MM.1S (cell line): Measurements from ENCODE around the gene GOLT1A.

Source experiments
- DNase-seq: peaks from one replicate; pipeline ENCODE4 v3.0.0-alpha.2; 2015
- H2AFZ ChIP-seq: fragments of 300-600 bp; sonication (generic); 2 replicates; pipeline ENCODE4 v1.6.0; 2016; ENCODE audit warnings: antibody characterized with exemption, low read length
- H3F3A ChIP-seq: fragments of 300-600 bp; sonication (generic); 2 replicates; pipeline ENCODE4 v1.6.1; 2016; ENCODE audit warnings: mild to moderate bottlenecking, antibody characterized with exemption, low read length, moderate library complexity, mixed read lengths; ENCODE audit not compliant: insufficient read depth
- H3K27ac ChIP-seq: fragments of 300-600 bp; sonication (generic); 2 replicates; pipeline ENCODE4 v1.5.1; 2016; ENCODE audit warnings: mild to moderate bottlenecking, low read length
- H3K27me3 ChIP-seq: fragments of 300-600 bp; sonication (generic); replicated peaks from 2 replicates; pipeline ENCODE4 v1.6.0; 2016; ENCODE audit warnings: low read length; ENCODE audit not compliant: insufficient read depth
- H3K36me3 ChIP-seq: fragments of 300-600 bp; sonication (generic); replicated peaks from 2 replicates; pipeline ENCODE4 v1.6.1; 2016; ENCODE audit warnings: mild to moderate bottlenecking, low read length, mixed read lengths; ENCODE audit not compliant: insufficient read depth
- H3K4me1 ChIP-seq: fragments of 300-600 bp; sonication (generic); 2 replicates; pipeline ENCODE4 v1.6.1; 2016; ENCODE audit warnings: low read length, mixed read lengths
- H3K4me2 ChIP-seq: fragments of 300-600 bp; sonication (generic); 2 replicates; pipeline ENCODE4 v1.6.0; 2016; ENCODE audit warnings: low read depth, low read length
- H3K4me3 ChIP-seq: fragments of 300-600 bp; sonication (generic); 2 replicates; pipeline ENCODE4 v1.5.1; 2016; ENCODE audit warnings: low read length, mixed read lengths
- H3K79me2 ChIP-seq: fragments of 300-600 bp; sonication (generic); 2 replicates; pipeline ENCODE4 v1.6.1; 2016; ENCODE audit warnings: mixed run types, low read length, mixed read lengths
- H3K9ac ChIP-seq: fragments of 300-600 bp; sonication (generic); 2 replicates; pipeline ENCODE4 v1.6.1; 2016; ENCODE audit warnings: low read length, mixed read lengths
- H3K9me2 ChIP-seq: fragments of 300-600 bp; sonication (generic); replicated peaks from 2 replicates; pipeline ENCODE4 v1.6.1; 2016; ENCODE audit warnings: mild to moderate bottlenecking, low read length, mixed read lengths; ENCODE audit not compliant: insufficient read depth
- H3K9me3 ChIP-seq: fragments of 300-600 bp; sonication (generic); replicated peaks from 2 replicates; pipeline ENCODE4 v1.6.1; 2016; ENCODE audit warnings: mild to moderate bottlenecking, low read length, mixed read lengths; ENCODE audit not compliant: insufficient read depth
- H4K20me1 ChIP-seq: fragments of 300-600 bp; sonication (generic); 2 replicates; pipeline ENCODE4 v1.6.1; 2016; ENCODE audit warnings: mild to moderate bottlenecking, low read length, moderate library complexity, mixed read lengths; ENCODE audit not compliant: insufficient read depth
- CTCF ChIP-seq: fragments of 300-600 bp; sonication (generic); IDR thresholded peaks from 2 replicates; pipeline ENCODE4 v1.5.1; 2016; ENCODE audit warnings: antibody characterized with exemption, low read length, mixed read lengths
- EZH2 ChIP-seq: fragments of 300-600 bp; sonication (generic); optimal IDR thresholded peaks from 2 replicates; pipeline ENCODE3; 2017; ENCODE audit warnings: low read depth, mild to moderate bottlenecking, antibody characterized with exemption, low read length, mixed read lengths
- EZH2phosphoT487 ChIP-seq: fragments of 300-600 bp; sonication (generic); IDR thresholded peaks from 2 replicates; pipeline ENCODE4 v1.6.1; 2018; ENCODE audit warnings: antibody characterized with exemption, low read length

The GOLT1A gene

GRCh38 chr1:204255225-204255624, 41.4 kb upstream of the GOLT1A start:
- Histone ChIP-seq H3K9me2 (no peaks in the 10 kb centered on the region), H3K4me2 (no peak overlapping the region), H3K27me3 (no peaks in the 10 kb centered on the region), H3K36me3 (no peaks in the 10 kb centered on the region), H3K9ac (no peak overlapping the region), H3K79me2 (no peaks in the 10 kb centered on the region), H2AFZ (no peak overlapping the region), H3K4me1 (no peaks in the 10 kb centered on the region), H3K9me3 (no peaks in the 10 kb centered on the region), H3K4me3 (no peak overlapping the region), H3F3A (no peaks in the 10 kb centered on the region), H4K20me1 (no peaks in the 10 kb centered on the region), H3K27ac (no peak overlapping the region)
- no peak for TF ChIP-seq EZH2
- TF ChIP-seq CTCF: no peak
- TF ChIP-seq EZH2phosphoT487: no peak
- no peak for DNase-seq

GRCh38 chr1:204254031-204254661, 40.4 kb upstream of the GOLT1A start:
- H4K20me1 ChIP-seq: no peaks in the 10 kb centered on the region
- no peaks in the 10 kb centered on the region for H3K9me2 ChIP-seq
- H3K9ac ChIP-seq: no peak overlapping the region
- H3K4me2 ChIP-seq: no peak overlapping the region
- TF ChIP-seq EZH2phosphoT487 (no peak), CTCF (no peak), EZH2 (no peak)
- no peaks in the 10 kb centered on the region for H3K36me3 ChIP-seq
- H3K27me3 ChIP-seq: no peaks in the 10 kb centered on the region
- no peak overlapping the region for H3K4me3 ChIP-seq
- no peaks in the 10 kb centered on the region for H3K9me3 ChIP-seq
- no peak overlapping the region for H3K27ac ChIP-seq
- no peak for DNase-seq
- no peaks in the 10 kb centered on the region for H3K79me2 ChIP-seq
- H3K4me1 ChIP-seq: no peaks in the 10 kb centered on the region
- H2AFZ ChIP-seq: no peak overlapping the region
- H3F3A ChIP-seq: no peaks in the 10 kb centered on the region

- no peaks in the 10 kb centered on the region for H3K9me3 ChIP-seq
- no peaks in the 10 kb centered on the region for H3K9me2 ChIP-seq
- no peak for TF ChIP-seq EZH2phosphoT487
- TF ChIP-seq EZH2: no peak
- TF ChIP-seq CTCF: no peak
- no peaks in the 10 kb centered on the region for H3K79me2 ChIP-seq
- no peak overlapping the region for H3K27ac ChIP-seq
- no peak for DNase-seq
- no peak overlapping the region for H3K4me2 ChIP-seq
- H3K36me3 ChIP-seq: no peaks in the 10 kb centered on the region
- H2AFZ ChIP-seq: no peak overlapping the region
- H4K20me1 ChIP-seq: no peaks in the 10 kb centered on the region
- no peaks in the 10 kb centered on the region for H3K4me1 ChIP-seq
- H3F3A ChIP-seq: no peaks in the 10 kb centered on the region
- no peak overlapping the region for H3K9ac ChIP-seq
- no peaks in the 10 kb centered on the region for H3K27me3 ChIP-seq
- no peak overlapping the region for H3K4me3 ChIP-seq
Observed at GRCh38 chr1:204251926-204252689, 38.3 kb upstream of the GOLT1A start.
